HG03135 (cell line): Measurements from ENCODE around the gene PIEZO2.

Experiments used
- ATAC-seq: cut with Tn5 transposase; IDR thresholded peaks from one replicate; pipeline ENCODE4 v1.9.1; 2021; ENCODE audit warnings: mild to moderate bottlenecking, moderate library complexity; ENCODE audit not compliant: unreplicated experiment

The PIEZO2 gene

GRCh38 chr18:11114653-11115052 lies 34.7 kb downstream of the PIEZO2 start:
- no peak for ATAC-seq

GRCh38 chr18:11113937-11114336 lies 35.4 kb downstream of the PIEZO2 start:
- no peak for ATAC-seq

GRCh38 chr18:11113046-11113548 lies 36.3 kb downstream of the PIEZO2 start:
- no peak for ATAC-seq

GRCh38 chr18:11112286-11112685 lies 37.1 kb downstream of the PIEZO2 start:
- ATAC-seq, result no peak

- no peak for ATAC-seq
Measured at GRCh38 chr18:11110509-11110908, 38.9 kb downstream of the PIEZO2 start.

GRCh38 chr18:11108947-11109346 lies 40.4 kb downstream of the PIEZO2 start:
- ATAC-seq, result no peak

GRCh38 chr18:11106894-11107293 lies 42.5 kb downstream of the PIEZO2 start:
- no peak for ATAC-seq

GRCh38 chr18:11105463-11105862 lies 43.9 kb downstream of the PIEZO2 start:
- ATAC-seq, result no peak

GRCh38 chr18:11104307-11104706 lies 45.1 kb downstream of the PIEZO2 start:
- no peak for ATAC-seq

- no peak for ATAC-seq
Measured at GRCh38 chr18:11096839-11097750, 52.3 kb downstream of the PIEZO2 start.

- no peak for ATAC-seq
Measured at GRCh38 chr18:11096411-11096810, 53.0 kb downstream of the PIEZO2 start.

- ATAC-seq, result no peak
Measured at GRCh38 chr18:11095674-11096293, 53.6 kb downstream of the PIEZO2 start.

GRCh38 chr18:11095211-11095610 lies 54.2 kb downstream of the PIEZO2 start:
- no peak for ATAC-seq

- no peak for ATAC-seq
Measured at GRCh38 chr18:11091746-11092145, 57.6 kb downstream of the PIEZO2 start.

GRCh38 chr18:11089931-11090715 lies 59.2 kb downstream of the PIEZO2 start:
- no peak for ATAC-seq

GRCh38 chr18:11081009-11081532 lies 68.3 kb downstream of the PIEZO2 start:
- no peak for ATAC-seq

- ATAC-seq, result no peak
Measured at GRCh38 chr18:11078491-11078890, 70.9 kb downstream of the PIEZO2 start.

GRCh38 chr18:11077548-11078187 lies 71.7 kb downstream of the PIEZO2 start:
- ATAC-seq, result no peak

- ATAC-seq, result no peak
Measured at GRCh38 chr18:11074889-11075288, 74.5 kb downstream of the PIEZO2 start.

- ATAC-seq, result no peak
Measured at GRCh38 chr18:11073971-11074370, 75.4 kb downstream of the PIEZO2 start.

GRCh38 chr18:11072632-11073031 lies 76.7 kb downstream of the PIEZO2 start:
- no peak for ATAC-seq
